ENCODE measurements around the gene CNNM3. TPM values are rescaled to one million over a fixed set of nuclear protein-coding genes. Genes with fewer than 3 reads are reported as not detected.

The CNNM3 gene
- total RNA-seq, 1 donor from 2014 or later = 5.5 TPM

GRCh38 chr2:96874198-96874831, 58.2 kb downstream of the CNNM3 start:
- no peak for DNase-seq (ENCODE audit: low read depth)

- no peak for DNase-seq (ENCODE audit: low read depth)
Observed at GRCh38 chr2:96875498-96876268, 59.6 kb downstream of the CNNM3 start.

GRCh38 chr2:96876269-96877041, 60.4 kb downstream of the CNNM3 start:
- peak; percentile 98 for DNase-seq (ENCODE audit: low read depth)

- peak; percentile 82 for DNase-seq (ENCODE audit: low read depth)
Observed at GRCh38 chr2:96877042-96877451, 61.0 kb downstream of the CNNM3 start.

- peak; percentile 93 for DNase-seq (ENCODE audit: low read depth)
Observed at GRCh38 chr2:96877631-96878092, 61.6 kb downstream of the CNNM3 start.

GRCh38 chr2:96878171-96878570, 62.1 kb downstream of the CNNM3 start:
- DNase-seq (ENCODE audit: low read depth) = no peak

- DNase-seq (ENCODE audit: low read depth) = no peak
Observed at GRCh38 chr2:96878796-96879544, 62.9 kb downstream of the CNNM3 start.

- DNase-seq (ENCODE audit: low read depth) = no peak
Observed at GRCh38 chr2:96879545-96880040, 63.5 kb downstream of the CNNM3 start.

GRCh38 chr2:96880891-96881273, 64.8 kb downstream of the CNNM3 start:
- DNase-seq (ENCODE audit: low read depth) = no peak

GRCh38 chr2:96881349-96882195, 65.5 kb downstream of the CNNM3 start:
- DNase-seq (ENCODE audit: low read depth) = no peak

- DNase-seq (ENCODE audit: low read depth) = no peak
Observed at GRCh38 chr2:96882230-96882629, 66.2 kb downstream of the CNNM3 start.

- no peak for DNase-seq (ENCODE audit: low read depth)
Observed at GRCh38 chr2:96882906-96883305, 66.8 kb downstream of the CNNM3 start.

GRCh38 chr2:96883306-96883705, 67.2 kb downstream of the CNNM3 start:
- no peak for DNase-seq (ENCODE audit: low read depth)

MicroRNA genes within 50 kb of the gene (microRNA counts, 767-probe panel; counts per million panel counts)
- not detected for microRNA hsa-miR-3127-5p

Small RNA genes within 50 kb of the gene (microRNA-seq; reads per million reads assigned to microRNA genes)
- gene MIR3127 = 0.48 reads per million

Other genes starting within 250 kb of the CNNM3 start
- gene KANSL3, start 178.0 kb upstream of the CNNM3 start, total RNA-seq = 32.8 and 38.6 TPM in 2 replicates
- gene FER1L5, start 173.5 kb upstream of the CNNM3 start, total RNA-seq = not detected in 2 replicates
- 26.4 and 28.2 TPM in 2 replicates for gene LMAN2L, start 76.2 kb upstream of the CNNM3 start, total RNA-seq
- 7.5 and 15.6 TPM in 2 replicates for gene CNNM4, start 55.4 kb upstream of the CNNM3 start, total RNA-seq
- gene ANKRD23, start 27.8 kb downstream of the CNNM3 start, total RNA-seq = 3.4 and 4.3 TPM in 2 replicates
- 10.5 and 15.6 TPM in 2 replicates for gene ANKRD39, start 41.7 kb downstream of the CNNM3 start, total RNA-seq
- 74.5 and 88.9 TPM in 2 replicates for gene SEMA4C, start 53.8 kb downstream of the CNNM3 start, total RNA-seq
- 2.1 and 2.7 TPM in 2 replicates for gene FAM178B, start 170.3 kb downstream of the CNNM3 start, total RNA-seq

Data from myocyte (in vitro differentiated cells).